Caco-2 (cell line): ENCODE results near the gene CDC6. TPM values are rescaled to one million over a fixed set of nuclear protein-coding genes. Genes with fewer than 3 reads are reported as not detected.

Experiments
- BruUV-seq: library from RNA; stranded (reverse); fragments of 400-500 nt; replicated peaks from 2 replicates; lab custom pipeline; 2021; lab: Mats Ljungman, UMichigan
- CTCF ChIA-PET: fragments of 300-600 bp; sonication (Branson Sonifier 250); formaldehyde crosslinking; loops from one replicate; lab custom pipeline; 2022; ENCODE audit warnings: antibody characterized with exemption; lab: Charles Lee
- POLR2A ChIA-PET: fragments of 300-600 bp; sonication (Branson Sonifier 250); formaldehyde crosslinking; loops from one replicate; lab custom pipeline; 2022; ENCODE audit warnings: antibody characterized with exemption; lab: Charles Lee
- DNase-seq, 2 experiments: peaks; one replicate each; pipeline versions ENCODE4 v3.0.0 to v3.0.0-alpha.2; 2020 to 2022
- H3K27me3 ChIP-seq: replicated peaks from 2 replicates; pipeline ENCODE4 v1.6.0; 2011; ENCODE audit warnings: low read length; ENCODE audit not compliant: control insufficient read depth, insufficient read depth
- H3K36me3 ChIP-seq: 2 replicates; pipeline ENCODE4 v1.5.1; 2011; ENCODE audit warnings: low read length; ENCODE audit not compliant: control insufficient read depth, insufficient read depth
- H3K4me1 ChIP-seq: fragments of 250-450 bp; sonication (Bioruptor Pico); 2 replicates; pipeline ENCODE4 v1.5.1; 2020; ENCODE audit warnings: mild to moderate bottlenecking
- H3K4me3 ChIP-seq: 2 replicates; pipeline ENCODE4 v1.5.1; 2011; ENCODE audit warnings: low read depth, mild to moderate bottlenecking, control low read depth, low read length
- H3K9me3 ChIP-seq: fragments of 250-450 bp; sonication (Bioruptor Pico); 2 replicates; pipeline ENCODE4 v1.5.1; 2020; ENCODE audit warnings: mild to moderate bottlenecking, moderate library complexity
- H3K27ac Mint-ChIP-seq: one replicate; pipeline ENCODE4 v1.8.0; 2022; ENCODE audit warnings: mixed read lengths; ENCODE audit not compliant: unreplicated experiment
- H3K27me3 Mint-ChIP-seq: one replicate; pipeline ENCODE4 v1.8.0; 2022; ENCODE audit warnings: mixed read lengths; ENCODE audit not compliant: insufficient read depth, unreplicated experiment
- H3K36me3 Mint-ChIP-seq: one replicate; pipeline ENCODE4 v1.8.0; 2022; ENCODE audit warnings: mild to moderate bottlenecking, mixed read lengths; ENCODE audit not compliant: insufficient read depth, unreplicated experiment
- H3K4me1 Mint-ChIP-seq: one replicate; pipeline ENCODE4 v1.8.0; 2022; ENCODE audit warnings: low read depth, mixed read lengths; ENCODE audit not compliant: unreplicated experiment
- H3K4me3 Mint-ChIP-seq: one replicate; pipeline ENCODE4 v1.8.0; 2022; ENCODE audit warnings: mild to moderate bottlenecking, moderate library complexity, mixed read lengths; ENCODE audit not compliant: unreplicated experiment
- H3K9me3 Mint-ChIP-seq: one replicate; pipeline ENCODE4 v1.8.0; 2022; ENCODE audit warnings: mixed read lengths; ENCODE audit not compliant: unreplicated experiment
- CTCF ChIP-seq, 2 experiments: fragments of 200-600 bp in 1 of 2; IDR thresholded peaks; 1 replicate in 1 of 2; 2 replicates in 1 of 2; pipeline versions ENCODE4 v1.5.1 to v1.8.0; 2011 to 2022; ENCODE audit warnings: antibody characterized with exemption in 1 of 2, control low read depth in 1 of 2, inconsistent platforms in 1 of 2, low read depth in 1 of 2, low read length in 1 of 2, mild to moderate bottlenecking in 1 of 2, moderate library complexity in 1 of 2; ENCODE audit not compliant: insufficient read depth in 1 of 2, severe bottlenecking in 1 of 2, unreplicated experiment in 1 of 2
- intact Hi-C: fragments of 100-400 bp; cut with micrococcal nuclease; formaldehyde crosslinking; loops from one replicate; pipeline ENCODE4 v1.10.0; 2022; ENCODE audit not compliant: unreplicated experiment
- total RNA-seq: library from RNA; stranded (reverse); gene quantifications from 2 replicates; pipeline ENCODE4 v1.2.3, GENCODE V29; 2022

CDC6 gene
- total RNA-seq, 1 experiment from 2014 or later = 96.4 TPM

DNA sequence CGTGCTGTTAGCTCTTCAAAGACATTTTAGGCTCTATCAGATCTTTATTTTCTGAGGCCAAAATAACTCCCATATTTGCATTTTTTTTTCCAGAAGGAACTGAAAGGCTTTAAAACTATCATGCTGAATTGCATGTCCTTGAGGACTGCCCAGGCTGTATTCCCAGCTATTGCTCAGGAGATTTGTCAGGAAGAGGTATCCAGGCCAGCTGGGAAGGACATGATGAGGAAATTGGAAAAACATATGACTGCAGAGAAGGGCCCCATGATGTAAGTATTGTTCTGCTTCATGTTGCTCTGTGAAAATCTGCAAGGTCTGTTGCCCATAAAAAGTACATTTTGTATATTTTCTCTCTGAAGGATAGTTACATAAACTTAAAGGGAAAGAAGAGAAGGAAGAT is 5.7 kb downstream of the CDC6 start:
- no peaks in the 10 kb centered on the region for H3K27me3 Mint-ChIP-seq
- H3K36me3 Mint-ChIP-seq = peaks cover 96% of the 10 kb centered on the region
- intact Hi-C loops = no loop called here
- H3K36me3 ChIP-seq = peaks cover 2% of the 10 kb centered on the region
- ChIA-PET CTCF (interaction anchor here (0.8 kb wide), 1 partner anchor 23 kb away, joined by 3 read pairs; no protein-coding TSS in a partner anchor), POLR2A (interaction anchor here (0.6 kb wide), 1 partner anchor 91 kb away, joined by 6 read pairs; no protein-coding TSS in a partner anchor)
- no peak overlapping the region for H3K4me3 Mint-ChIP-seq
- no peak for DNase-seq
- H3K27ac Mint-ChIP-seq = no peak overlapping the region
- BruUV-seq = no TSS peak
- no peaks in the 10 kb centered on the region for H3K4me1 Mint-ChIP-seq
- TF ChIP-seq CTCF (IDR thresholded peaks at IDR 0.05; ENCODE audit: insufficient read depth in 1 of 2, low read depth in 1 of 2, low read length in 1 of 2, severe bottlenecking in 1 of 2, unreplicated experiment in 1 of 2) = no peak
- no peaks in the 10 kb centered on the region for H3K9me3 Mint-ChIP-seq
- no peak overlapping the region for H3K4me3 ChIP-seq
- H3K27me3 ChIP-seq = no peaks in the 10 kb centered on the region
- H3K9me3 ChIP-seq = no peaks in the 10 kb centered on the region
- no peaks in the 10 kb centered on the region for H3K4me1 ChIP-seq

DNA sequence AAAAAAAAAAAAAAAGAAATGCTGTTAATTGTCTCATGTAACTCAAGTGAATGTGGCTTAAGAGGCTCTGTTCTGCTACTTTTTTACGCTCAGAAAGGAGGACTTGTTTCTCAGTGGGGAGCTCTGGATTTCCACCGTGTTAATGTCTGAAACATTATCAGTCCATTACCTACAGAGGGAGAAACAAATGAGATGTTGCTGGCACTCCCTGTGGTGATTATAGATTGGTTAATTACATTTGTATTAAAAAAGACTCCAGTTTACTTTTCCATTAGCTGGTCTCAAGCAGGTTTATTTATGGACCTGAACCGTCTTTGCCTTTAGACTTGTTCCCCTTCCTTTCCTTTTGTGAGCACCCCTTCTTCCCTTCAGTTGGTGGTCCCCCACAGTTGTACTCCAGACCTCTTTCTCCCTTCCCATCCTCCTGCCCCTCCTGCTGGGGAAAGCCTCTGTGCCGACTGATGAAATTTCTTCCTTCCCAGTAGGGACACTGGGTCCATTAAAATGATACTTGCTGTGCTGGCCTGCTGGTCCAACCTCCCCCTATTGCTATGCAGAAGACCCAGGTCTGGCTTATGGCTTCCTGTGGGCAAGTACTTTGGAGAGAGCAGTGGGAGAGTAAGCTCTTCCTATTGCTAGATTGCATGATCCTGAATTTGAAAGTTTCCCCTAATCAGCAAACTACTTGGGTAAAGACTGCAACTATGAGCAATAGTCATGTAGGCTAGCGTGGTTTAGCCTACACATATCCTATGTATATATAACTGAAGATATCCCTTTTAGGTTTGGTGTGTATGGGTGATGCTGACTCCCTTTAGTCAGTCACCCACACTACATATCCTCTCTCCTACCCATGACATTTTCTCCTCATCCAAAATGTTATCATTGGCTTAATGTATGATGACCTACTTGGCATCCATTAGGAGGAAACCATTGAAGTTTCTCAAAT is 8.1 kb downstream of the CDC6 start:
- ChIA-PET POLR2A (no interaction called here), CTCF (no interaction called here)
- H3K4me1 Mint-ChIP-seq = no peaks in the 10 kb centered on the region
- Histone ChIP-seq H3K27me3 (no peaks in the 10 kb centered on the region), H3K4me1 (no peaks in the 10 kb centered on the region), H3K4me3 (no peak overlapping the region), H3K36me3 (peaks cover 2% of the 10 kb centered on the region), H3K9me3 (no peaks in the 10 kb centered on the region)
- H3K27me3 Mint-ChIP-seq = no peaks in the 10 kb centered on the region
- no peak for TF ChIP-seq CTCF (IDR thresholded peaks at IDR 0.05; ENCODE audit: insufficient read depth in 1 of 2, low read depth in 1 of 2, low read length in 1 of 2, severe bottlenecking in 1 of 2, unreplicated experiment in 1 of 2)
- intact Hi-C loops = no loop called here
- H3K9me3 Mint-ChIP-seq = no peaks in the 10 kb centered on the region
- no peak overlapping the region for H3K4me3 Mint-ChIP-seq
- DNase-seq = no peak
- BruUV-seq = no TSS peak
- H3K27ac Mint-ChIP-seq = no peak overlapping the region
- H3K36me3 Mint-ChIP-seq = peaks cover 97% of the 10 kb centered on the region

GRCh38 chr17:40297511-40297910 is 9.8 kb downstream of the CDC6 start:
- no peaks in the 10 kb centered on the region for H3K4me1 ChIP-seq
- no peak for TF ChIP-seq CTCF (IDR thresholded peaks at IDR 0.05; ENCODE audit: insufficient read depth in 1 of 2, low read depth in 1 of 2, low read length in 1 of 2, severe bottlenecking in 1 of 2, unreplicated experiment in 1 of 2)
- POLR2A ChIA-PET = interaction anchor here (0.5 kb wide), 1 partner anchor 10 kb away, joined by 3 read pairs; no protein-coding TSS in a partner anchor
- Mint-ChIP-seq H3K36me3 (peaks cover 99% of the 10 kb centered on the region), H3K9me3 (no peaks in the 10 kb centered on the region), H3K27me3 (no peaks in the 10 kb centered on the region), H3K27ac (no peak overlapping the region), H3K4me3 (no peak overlapping the region), H3K4me1 (no peaks in the 10 kb centered on the region)
- intact Hi-C loops = no loop called here
- H3K36me3 ChIP-seq = no peaks in the 10 kb centered on the region; the same call in none of the 2 replicates
- H3K27me3 ChIP-seq = no peaks in the 10 kb centered on the region
- no TSS peak for BruUV-seq
- H3K4me3 ChIP-seq = no peak overlapping the region
- CTCF ChIA-PET = no interaction called here
- H3K9me3 ChIP-seq = no peaks in the 10 kb centered on the region
- DNase-seq = no peak
